Cardiac muscle cell (in vitro differentiated cells and primary cell): ENCODE results near the gene SLC38A11. TPM values are rescaled to one million over a fixed set of nuclear protein-coding genes. Genes with fewer than 3 reads are reported as not detected.
A peak's percentile ranks its signal among the peaks of the same experiment; 100 is the strongest.

Experiments
- DNase-seq, 2 donors: peaks; one replicate each; pipeline versions ENCODE4 v3.0.0 to v3.0.0-alpha.2; 2010 to 2017; ENCODE audit warnings: low read depth in 1 of 2, low spot score in 1 of 2
- H3K27ac ChIP-seq: fragments of 200-600 bp; sonication (generic); 2 replicates; pipeline ENCODE4 v1.5.1; 2016
- H3K27me3 ChIP-seq: fragments of 200-600 bp; sonication (generic); 2 replicates; pipeline ENCODE4 v1.6.0; 2016; ENCODE audit warnings: control low read depth
- H3K36me3 ChIP-seq: fragments of 200-600 bp; sonication (generic); 2 replicates; pipeline ENCODE4 v1.5.1; 2016; ENCODE audit warnings: control low read depth
- H3K4me1 ChIP-seq: fragments of 200-600 bp; sonication (generic); 2 replicates; pipeline ENCODE4 v1.8.1; 2017; ENCODE audit warnings: low read depth, mild to moderate bottlenecking, mixed run types
- H3K4me3 ChIP-seq: fragments of 200-600 bp; sonication (generic); 2 replicates; pipeline ENCODE4 v1.5.1; 2016; ENCODE audit warnings: mild to moderate bottlenecking
- H3K9me3 ChIP-seq: fragments of 200-600 bp; sonication (generic); 2 replicates; pipeline ENCODE4 v1.5.1; 2017; ENCODE audit warnings: low read depth, mild to moderate bottlenecking, control low read depth
- polyA plus RNA-seq: library from polyadenylated mRNA; unstranded; fragments of >200 nt; fragmentation: Nextera tagmentation; extraction: Ambion mirVana; gene quantifications from 2 replicates; pipeline ENCODE4 v1.2.1, GENCODE V29; 2016
- total RNA-seq: library from RNA; depleted of rRNA; stranded (reverse); fragments of >200 nt; gene quantifications from 2 replicates; pipeline ENCODE4 v1.2.3, GENCODE V29; 2016
- TF ChIP-seq, protein P1 (sequence below): IDR thresholded peaks from 2 replicates; pipeline ENCODE4 v1.5.1; 2012; ENCODE audit warnings: low read depth, mild to moderate bottlenecking, low read length

Gene SLC38A11
- total and polyA plus RNA-seq, 2 experiments from 2014 or later, result not detected

DNA sequence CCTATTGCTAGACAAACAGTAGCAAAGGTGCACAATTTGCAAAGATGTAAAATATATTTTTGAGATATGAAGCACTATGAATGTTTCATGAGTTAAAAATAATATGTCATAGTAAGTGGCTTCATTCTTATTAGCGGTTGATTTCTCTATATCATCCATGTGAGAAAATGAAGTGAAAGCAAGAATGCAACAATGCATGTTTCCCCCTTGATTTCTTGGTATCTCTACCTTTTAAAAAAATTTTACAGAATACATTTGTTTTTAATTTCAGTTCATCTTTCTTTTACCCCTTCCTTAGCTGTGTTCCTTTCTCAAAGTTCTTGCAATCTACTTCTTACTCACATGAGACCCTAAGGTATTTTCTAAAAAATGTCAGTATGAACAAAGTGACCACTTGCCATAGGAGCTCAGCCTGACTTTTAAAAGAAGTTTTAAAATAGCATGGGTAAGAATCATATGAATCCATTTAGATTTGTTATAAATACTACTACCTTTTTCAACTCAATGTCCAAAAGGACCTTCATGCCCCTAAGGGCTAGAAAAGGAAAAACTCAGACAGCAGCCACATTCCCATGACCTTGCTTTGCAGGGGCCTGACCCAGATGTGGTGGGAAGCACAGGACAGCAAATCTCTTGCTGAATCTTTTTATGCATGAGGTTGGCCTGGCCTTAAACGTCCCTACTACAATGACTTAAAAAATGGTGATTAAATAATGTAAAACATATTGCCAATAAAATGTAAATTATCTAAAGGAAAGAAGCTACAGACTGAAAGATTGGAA lies 14.8 kb upstream of the SLC38A11 start:
- TF ChIP-seq, protein P1, sequence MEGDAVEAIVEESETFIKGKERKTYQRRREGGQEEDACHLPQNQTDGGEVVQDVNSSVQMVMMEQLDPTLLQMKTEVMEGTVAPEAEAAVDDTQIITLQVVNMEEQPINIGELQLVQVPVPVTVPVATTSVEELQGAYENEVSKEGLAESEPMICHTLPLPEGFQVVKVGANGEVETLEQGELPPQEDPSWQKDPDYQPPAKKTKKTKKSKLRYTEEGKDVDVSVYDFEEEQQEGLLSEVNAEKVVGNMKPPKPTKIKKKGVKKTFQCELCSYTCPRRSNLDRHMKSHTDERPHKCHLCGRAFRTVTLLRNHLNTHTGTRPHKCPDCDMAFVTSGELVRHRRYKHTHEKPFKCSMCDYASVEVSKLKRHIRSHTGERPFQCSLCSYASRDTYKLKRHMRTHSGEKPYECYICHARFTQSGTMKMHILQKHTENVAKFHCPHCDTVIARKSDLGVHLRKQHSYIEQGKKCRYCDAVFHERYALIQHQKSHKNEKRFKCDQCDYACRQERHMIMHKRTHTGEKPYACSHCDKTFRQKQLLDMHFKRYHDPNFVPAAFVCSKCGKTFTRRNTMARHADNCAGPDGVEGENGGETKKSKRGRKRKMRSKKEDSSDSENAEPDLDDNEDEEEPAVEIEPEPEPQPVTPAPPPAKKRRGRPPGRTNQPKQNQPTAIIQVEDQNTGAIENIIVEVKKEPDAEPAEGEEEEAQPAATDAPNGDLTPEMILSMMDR, result no peak
- Histone ChIP-seq H3K4me3 (no peak overlapping the region), H3K36me3 (no peaks in the 10 kb centered on the region), H3K27me3 (no peaks in the 10 kb centered on the region), H3K9me3 (no peaks in the 10 kb centered on the region), H3K4me1 (no peaks in the 10 kb centered on the region), H3K27ac (no peak overlapping the region)
- no peak for DNase-seq

DNA sequence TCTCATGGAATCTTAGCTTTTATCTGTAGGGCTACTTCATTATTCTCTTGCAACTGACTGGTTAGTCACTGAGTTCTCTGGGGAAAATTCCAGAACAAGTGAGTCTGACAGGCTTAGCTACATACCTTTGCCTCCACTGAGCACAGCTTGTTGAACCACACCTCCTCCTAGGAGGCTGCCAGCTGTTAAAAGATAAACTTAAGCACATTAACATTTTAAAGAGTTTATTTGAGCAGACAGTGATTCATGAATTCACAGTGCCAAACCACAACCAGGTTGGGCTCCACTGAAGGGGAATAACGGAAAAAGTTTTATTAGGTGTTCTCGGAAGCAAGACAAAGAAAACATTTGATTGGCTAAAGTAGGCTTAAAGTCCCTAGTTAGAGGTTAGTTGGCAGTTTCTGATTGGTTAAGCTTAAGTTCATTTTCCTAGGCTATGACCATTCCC lies 12.5 kb upstream of the SLC38A11 start:
- Histone ChIP-seq H3K36me3 (no peaks in the 10 kb centered on the region), H3K9me3 (no peaks in the 10 kb centered on the region), H3K27ac (no peak overlapping the region), H3K4me3 (no peak overlapping the region), H3K27me3 (no peaks in the 10 kb centered on the region), H3K4me1 (no peaks in the 10 kb centered on the region)
- TF ChIP-seq, protein P1, result no peak
- DNase-seq, result peak in 1 of 2 donors; percentile 43

DNA sequence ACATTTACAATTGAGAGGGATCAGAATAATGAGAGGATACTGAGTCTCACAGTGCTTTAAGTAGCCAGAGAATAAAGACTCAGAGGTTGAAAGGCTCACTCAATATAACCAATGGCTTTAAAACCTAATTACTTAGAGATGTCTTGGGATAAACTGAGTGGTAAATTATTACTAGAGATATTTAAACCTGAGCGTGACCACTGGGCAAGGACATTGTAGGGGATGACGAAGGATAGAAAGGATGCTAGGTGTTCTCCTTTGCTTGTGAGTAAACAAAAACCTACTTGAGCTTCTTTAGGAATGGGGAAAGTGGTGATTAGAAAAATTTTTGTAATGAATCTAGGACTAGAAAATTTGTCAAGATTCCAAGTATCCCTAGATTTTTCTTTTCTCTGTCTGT lies 12.0 kb upstream of the SLC38A11 start:
- H3K27me3 ChIP-seq, result no peaks in the 10 kb centered on the region
- DNase-seq, result no peak
- H3K27ac ChIP-seq, result no peak overlapping the region
- TF ChIP-seq, protein P1, result no peak
- no peaks in the 10 kb centered on the region for H3K9me3 ChIP-seq
- H3K4me1 ChIP-seq, result no peaks in the 10 kb centered on the region
- no peak overlapping the region for H3K4me3 ChIP-seq
- no peaks in the 10 kb centered on the region for H3K36me3 ChIP-seq

DNA sequence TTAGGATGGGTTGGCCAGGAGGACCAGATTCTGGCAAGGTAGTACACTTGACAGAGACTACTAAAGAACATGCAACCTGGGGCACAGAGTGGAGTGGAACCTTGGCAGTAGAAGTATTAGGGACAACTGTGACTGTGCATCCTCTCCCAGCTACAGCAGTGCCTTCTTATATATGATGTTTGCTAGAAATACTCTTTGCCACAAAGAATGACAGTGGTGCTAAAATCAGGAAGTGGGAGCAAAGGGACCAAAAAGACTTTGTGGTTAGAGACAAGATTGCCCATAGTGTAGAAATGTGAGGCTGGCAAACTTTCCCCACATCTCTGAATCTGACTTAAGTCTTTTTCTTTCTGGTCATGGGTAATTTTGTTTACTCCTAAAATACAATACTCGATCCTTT lies 9.4 kb upstream of the SLC38A11 start:
- Histone ChIP-seq H3K9me3 (no peaks in the 10 kb centered on the region), H3K4me1 (no peaks in the 10 kb centered on the region), H3K27ac (no peak overlapping the region), H3K27me3 (no peaks in the 10 kb centered on the region), H3K4me3 (no peak overlapping the region), H3K36me3 (no peaks in the 10 kb centered on the region)
- DNase-seq, result no peak
- TF ChIP-seq, protein P1, result no peak

DNA sequence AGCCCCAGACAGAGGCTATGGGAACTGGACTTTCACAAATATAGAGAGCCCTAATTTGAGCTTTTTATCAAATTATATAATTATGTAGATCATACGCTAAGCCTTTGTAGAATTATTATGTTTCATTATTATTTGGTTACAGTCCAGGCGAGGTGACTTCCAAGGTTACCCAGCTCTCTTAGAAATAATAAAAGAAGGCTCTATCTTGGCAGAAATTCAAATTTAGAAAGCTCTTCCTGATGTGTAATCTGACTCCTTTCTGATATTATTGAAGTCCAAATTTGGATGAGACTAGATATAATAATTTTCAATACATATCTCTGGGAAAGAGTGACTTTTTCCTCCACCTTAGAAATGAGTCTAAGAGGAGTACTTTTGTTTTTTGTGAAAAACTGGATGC lies 4.8 kb upstream of the SLC38A11 start:
- TF ChIP-seq, protein P1, result no peak

More for the DNA sequence above, 4.8 kb upstream of the SLC38A11 start:
- no peak overlapping the region for H3K27ac ChIP-seq
- no peak for DNase-seq
- no peaks in the 10 kb centered on the region for H3K36me3 ChIP-seq
- no peaks in the 10 kb centered on the region for H3K4me1 ChIP-seq
- H3K27me3 ChIP-seq, result peaks cover 8% of the 10 kb centered on the region
- H3K4me3 ChIP-seq, result no peak overlapping the region
- no peaks in the 10 kb centered on the region for H3K9me3 ChIP-seq
